Activated CD4-positive, alpha-beta T cell treated with anti-CD3 and anti-CD28 coated beads for 36 hours (primary cell): Measurements from ENCODE around the gene NMBR. TPM values are rescaled to one million over a fixed set of nuclear protein-coding genes. Genes with fewer than 3 reads are reported as not detected.
"Not testable (repeated sequence)": the region's sequence is repeated elsewhere in the genome, so short reads cannot be mapped to it uniquely, and the experiment has no call there.

ENCODE experiments used
- ATAC-seq: fragments of 200-7000 bp; cut with Tn5 transposase; one replicate; pipeline ENCODE4 v1.10.0; 2021; ENCODE audit warnings: mild to moderate bottlenecking, moderate library complexity
- CTCF ChIA-PET: fragments of 350-600 bp; sonication (Branson Sonifier 250); formaldehyde crosslinking; loops from one replicate; lab custom pipeline; 2021; ENCODE audit warnings: antibody characterized with exemption; lab: Charles Lee
- POLR2A ChIA-PET: fragments of 350-600 bp; sonication (Branson Sonifier 250); formaldehyde crosslinking; loops from one replicate; lab custom pipeline; 2021; ENCODE audit warnings: antibody characterized with exemption, inconsistent platforms; lab: Charles Lee
- DNase-seq: peaks from one replicate; pipeline ENCODE4 v3.0.0-alpha.2; 2020
- H3K27ac Mint-ChIP-seq: one replicate; pipeline ENCODE4 v1.8.0; 2021; ENCODE audit warnings: mixed read lengths
- H3K27me3 Mint-ChIP-seq: one replicate; pipeline ENCODE4 v1.8.0; 2021; ENCODE audit warnings: mixed read lengths
- H3K36me3 Mint-ChIP-seq: one replicate; pipeline ENCODE4 v1.8.0; 2021; ENCODE audit warnings: low read depth, mixed read lengths
- H3K4me1 Mint-ChIP-seq: one replicate; pipeline ENCODE4 v1.8.0; 2021; ENCODE audit warnings: mixed read lengths
- H3K4me3 Mint-ChIP-seq: one replicate; pipeline ENCODE4 v1.8.0; 2021; ENCODE audit warnings: mild to moderate bottlenecking, moderate library complexity, mixed read lengths
- H3K9me3 Mint-ChIP-seq: one replicate; pipeline ENCODE4 v1.8.0; 2021; ENCODE audit warnings: low read depth, mixed read lengths
- intact Hi-C, 2 experiments: fragments of 100-400 bp; cut with DNase I in 1 of 2; cut with micrococcal nuclease in 1 of 2; formaldehyde crosslinking; loops; one replicate each; pipeline versions ENCODE4 v1.14.2 to v1.15.1; 2022 to 2024; cut with DNase I, micrococcal nuclease
- total RNA-seq, 2 experiments: library from RNA; stranded (reverse); gene quantifications; one replicate each; pipeline ENCODE4 v1.2.3, GENCODE V29; 2021

Gene NMBR
- total RNA-seq, 2 experiments from 2014 or later, result not detected

- Mint-ChIP-seq H3K9me3 (no peaks in the 10 kb centered on the region), H3K27me3 (no peaks in the 10 kb centered on the region), H3K27ac (no peak overlapping the region), H3K4me1 (peaks cover 60% of the 10 kb centered on the region), H3K4me3 (no peak overlapping the region), H3K36me3 (peaks cover 13% of the 10 kb centered on the region)
- DNase-seq, result no peak
- no peak for ATAC-seq
- CTCF ChIA-PET, result interaction anchor here (0.6 to 6.1 kb wide), 8 partner anchors 10 to 471 kb away, joined by 3 to 69 read pairs (median 7); partner anchors contain the start of genes NMBR and VTA1
- intact Hi-C loops, result no loop called here
- POLR2A ChIA-PET, result no interaction called here
Observed at GRCh38 chr6:142155091-142155490, 8.2 kb upstream of the NMBR start.

GRCh38 chr6:142154336-142154735 lies 7.4 kb upstream of the NMBR start:
- H3K36me3 Mint-ChIP-seq, result peaks cover 16% of the 10 kb centered on the region
- H3K27ac Mint-ChIP-seq, result no peak overlapping the region
- ATAC-seq (no peak), DNase-seq (no peak)
- H3K4me3 Mint-ChIP-seq, result no peak overlapping the region
- intact Hi-C loops, result no loop called here
- H3K9me3 Mint-ChIP-seq, result no peaks in the 10 kb centered on the region
- peaks cover 63% of the 10 kb centered on the region for H3K4me1 Mint-ChIP-seq
- ChIA-PET POLR2A (no interaction called here), CTCF (interaction anchor here (1.3 to 6.1 kb wide), 2 partner anchors 54 to 390 kb away, joined by 3 to 36 read pairs; no protein-coding TSS in a partner anchor)
- no peaks in the 10 kb centered on the region for H3K27me3 Mint-ChIP-seq

- ChIA-PET POLR2A (interaction anchor here (1.0 kb wide), 1 partner anchor 242 kb away, joined by 6 read pairs; no protein-coding TSS in a partner anchor), CTCF (interaction anchor here (6.1 kb wide), 1 partner anchor 55 kb away, joined by 36 read pairs; no protein-coding TSS in a partner anchor)
- H3K27me3 Mint-ChIP-seq, result no peaks in the 10 kb centered on the region
- no peaks in the 10 kb centered on the region for H3K9me3 Mint-ChIP-seq
- H3K4me1 Mint-ChIP-seq, result peaks cover 71% of the 10 kb centered on the region
- H3K27ac Mint-ChIP-seq, result peak overlapping the region; percentile 17
- ATAC-seq, result peak; percentile 60
- intact Hi-C loops, result no loop called here
- no peak for DNase-seq
- peaks cover 21% of the 10 kb centered on the region for H3K36me3 Mint-ChIP-seq
- H3K4me3 Mint-ChIP-seq, result no peak overlapping the region
Observed at GRCh38 chr6:142153196-142153595, 6.3 kb upstream of the NMBR start.

- Mint-ChIP-seq H3K36me3 (peaks cover 21% of the 10 kb centered on the region), H3K9me3 (no peaks in the 10 kb centered on the region), H3K27me3 (no peaks in the 10 kb centered on the region), H3K4me3 (no peak overlapping the region), H3K27ac (peak overlapping the region; percentile 17), H3K4me1 (peaks cover 73% of the 10 kb centered on the region)
- DNase-seq (no peak), ATAC-seq (no peak)
- intact Hi-C loops, result no loop called here
- ChIA-PET POLR2A (interaction anchor here (1.0 kb wide), 1 partner anchor 243 kb away, joined by 6 read pairs; no protein-coding TSS in a partner anchor), CTCF (interaction anchor here (6.1 kb wide), 1 partner anchor 56 kb away, joined by 36 read pairs; no protein-coding TSS in a partner anchor)
Observed at GRCh38 chr6:142152746-142153145, 5.8 kb upstream of the NMBR start.

GRCh38 chr6:142141531-142141930 lies 5.4 kb downstream of the NMBR start:
- CTCF ChIA-PET, result interaction anchor here (1.1 to 7.5 kb wide), 2 partner anchors 15 to 66 kb away, joined by 4 to 69 read pairs; no protein-coding TSS in a partner anchor
- H3K4me3 Mint-ChIP-seq, H3K9me3 Mint-ChIP-seq, H3K36me3 Mint-ChIP-seq, H3K27me3 Mint-ChIP-seq, H3K27ac Mint-ChIP-seq, DNase-seq, ATAC-seq, POLR2A ChIA-PET: not testable (repeated sequence)
- peaks cover 12% of the 10 kb centered on the region for H3K4me1 Mint-ChIP-seq
- intact Hi-C loops, result loop anchor here (10.0 kb wide), 3 partner anchors 403 to 1313 kb away; partner anchors contain the start of genes ADAT2 (in 1 of the 2) and PEX3 (in 1 of the 2)

GRCh38 chr6:142138876-142139275 lies 8.0 kb downstream of the NMBR start:
- Mint-ChIP-seq H3K9me3 (no peaks in the 10 kb centered on the region), H3K4me1 (no peaks in the 10 kb centered on the region), H3K4me3 (no peak overlapping the region), H3K27ac (no peak overlapping the region), H3K36me3 (no peaks in the 10 kb centered on the region), H3K27me3 (peaks cover 5% of the 10 kb centered on the region)
- CTCF ChIA-PET, result interaction anchor here (0.6 to 1.4 kb wide), 3 partner anchors 8 to 1037 kb away, joined by 3 to 4 read pairs (median 3); partner anchors contain the start of genes NMBR and VTA1
- DNase-seq, result no peak
- intact Hi-C loops, result no loop called here
- POLR2A ChIA-PET, result no interaction called here
- ATAC-seq, result no peak

- DNase-seq (no peak), ATAC-seq (no peak)
- intact Hi-C loops, result no loop called here
- Mint-ChIP-seq H3K4me3 (no peak within 1 kb of the TSS), H3K27ac (no peak within 1 kb of the TSS), H3K27me3 (peaks cover 20% of the 10 kb centered on the region), H3K9me3 (no peaks in the 10 kb centered on the region), H3K4me1 (no peaks in the 10 kb centered on the region), H3K36me3 (no peaks in the 10 kb centered on the region)
- ChIA-PET POLR2A (no interaction called here), CTCF (no interaction called here)
Observed at GRCh38 chr6:142132625-142133024, 14.3 kb downstream of the NMBR start, which contains the start of gene GJE1. Gene GJE1 (plus strand): TSS chr6:142132925. CDS start chr6:142133159, 234 bp downstream.

- ChIA-PET CTCF (interaction anchor here (1.1 kb wide), 1 partner anchor 9 kb away, joined by 5 read pairs; no protein-coding TSS in a partner anchor), POLR2A (no interaction called here)
- intact Hi-C loops, result no loop called here
- DNase-seq (no peak), ATAC-seq (no peak)
- Mint-ChIP-seq H3K27me3 (peaks cover 23% of the 10 kb centered on the region), H3K36me3 (no peaks in the 10 kb centered on the region), H3K4me3 (no peak overlapping the region), H3K9me3 (no peaks in the 10 kb centered on the region), H3K4me1 (no peaks in the 10 kb centered on the region), H3K27ac (no peak overlapping the region)
Observed at GRCh38 chr6:142130814-142131213, 16.1 kb downstream of the NMBR start.

- no peak overlapping the region for H3K4me3 Mint-ChIP-seq
- ChIA-PET CTCF (interaction anchor here (1.1 to 2.7 kb wide), 3 partner anchors 9 to 87 kb away, joined by 3 to 15 read pairs (median 3); no protein-coding TSS in a partner anchor), POLR2A (no interaction called here)
- ATAC-seq (no peak), DNase-seq (no peak)
- no peaks in the 10 kb centered on the region for H3K9me3 Mint-ChIP-seq
- H3K27ac Mint-ChIP-seq, result no peak overlapping the region
- H3K4me1 Mint-ChIP-seq, result no peaks in the 10 kb centered on the region
- intact Hi-C loops, result no loop called here
- no peaks in the 10 kb centered on the region for H3K36me3 Mint-ChIP-seq
- H3K27me3 Mint-ChIP-seq, result peaks cover 9% of the 10 kb centered on the region
Observed at GRCh38 chr6:142121342-142121741, 25.6 kb downstream of the NMBR start.

- H3K36me3 Mint-ChIP-seq, result no peaks in the 10 kb centered on the region
- DNase-seq (no peak), ATAC-seq (no peak)
- intact Hi-C loops, result no loop called here
- H3K27me3 Mint-ChIP-seq, result peaks cover 9% of the 10 kb centered on the region
- POLR2A ChIA-PET, result no interaction called here
- no peak overlapping the region for H3K27ac Mint-ChIP-seq
- no peaks in the 10 kb centered on the region for H3K9me3 Mint-ChIP-seq
- no peaks in the 10 kb centered on the region for H3K4me1 Mint-ChIP-seq
- CTCF ChIA-PET, result interaction anchor here (0.6 to 0.9 kb wide), 2 partner anchors 114 to 129 kb away, joined by 3 read pairs; no protein-coding TSS in a partner anchor
- H3K4me3 Mint-ChIP-seq, result no peak overlapping the region
Observed at GRCh38 chr6:142118925-142119324, 28.0 kb downstream of the NMBR start.

- no peak overlapping the region for H3K4me3 Mint-ChIP-seq
- H3K9me3 Mint-ChIP-seq, result no peaks in the 10 kb centered on the region
- ChIA-PET CTCF (interaction anchor here (0.9 kb wide), 1 partner anchor 128 kb away, joined by 3 read pairs; no protein-coding TSS in a partner anchor), POLR2A (no interaction called here)
- H3K27ac Mint-ChIP-seq, result no peak overlapping the region
- no peaks in the 10 kb centered on the region for H3K4me1 Mint-ChIP-seq
- H3K36me3 Mint-ChIP-seq, result no peaks in the 10 kb centered on the region
- DNase-seq (no peak), ATAC-seq (no peak)
- intact Hi-C loops, result no loop called here
- peaks cover 9% of the 10 kb centered on the region for H3K27me3 Mint-ChIP-seq
Observed at GRCh38 chr6:142118328-142118727, 28.6 kb downstream of the NMBR start.

GRCh38 chr6:142117366-142117765 lies 29.6 kb downstream of the NMBR start:
- no peaks in the 10 kb centered on the region for H3K4me1 Mint-ChIP-seq
- ChIA-PET POLR2A (no interaction called here), CTCF (no interaction called here)
- no peak overlapping the region for H3K4me3 Mint-ChIP-seq
- intact Hi-C loops, result no loop called here
- DNase-seq (no peak), ATAC-seq (no peak)
- H3K27me3 Mint-ChIP-seq, result peaks cover 9% of the 10 kb centered on the region
- H3K36me3 Mint-ChIP-seq, result no peaks in the 10 kb centered on the region
- no peak overlapping the region for H3K27ac Mint-ChIP-seq
- H3K9me3 Mint-ChIP-seq, result no peaks in the 10 kb centered on the region
